Spinal cord (tissue), 10 donors: ENCODE results near the gene ENOX1. TPM values are rescaled to one million over a fixed set of nuclear protein-coding genes. Genes with fewer than 3 reads are reported as not detected.

ENCODE experiments used
- DNase-seq, 6 donors: peaks; one replicate each; pipeline versions ENCODE4 v3.0.0 to v3.0.0-alpha.2; 2013 to 2015; ENCODE audit warnings: low spot score in 6 of 6, low read depth in 4 of 6
- H3K27ac ChIP-seq: one replicate; pipeline ENCODE4 v1.5.1; 2013; ENCODE audit warnings: low read depth, low read length, control low read depth
- H3K27me3 ChIP-seq: one replicate; pipeline ENCODE4 v1.6.1; 2013; ENCODE audit warnings: low read length; ENCODE audit not compliant: control insufficient read depth, insufficient read depth
- H3K36me3 ChIP-seq: one replicate; pipeline ENCODE4 v1.6.1; 2013; ENCODE audit warnings: low read length; ENCODE audit not compliant: control insufficient read depth, insufficient read depth
- H3K4me1 ChIP-seq: one replicate; pipeline ENCODE4 v1.6.1; 2013; ENCODE audit warnings: low read length; ENCODE audit not compliant: control insufficient read depth, insufficient read depth
- H3K4me3 ChIP-seq: one replicate; pipeline ENCODE4 v1.5.1; 2013; ENCODE audit warnings: low read depth, low read length, control low read depth
- H3K9me3 ChIP-seq: one replicate; pipeline ENCODE4 v1.6.1; 2013; ENCODE audit warnings: low read length; ENCODE audit not compliant: control insufficient read depth, insufficient read depth
- WGBS: methylation state at CpG from one replicate; pipeline ENCODE4 v1.1.5; 2013; ENCODE audit warnings: missing lambda C conversion rate; ENCODE audit not compliant: insufficient coverage; 5-methylcytosine and 5-hydroxymethylcytosine counted together
- polyA plus RNA-seq, 2 donors: library from polyadenylated mRNA; unstranded; fragments of 120-200 nt; gene quantifications; one replicate each; pipeline ENCODE4 v1.2.1, GENCODE V29; 2013; ENCODE audit not compliant: insufficient read length in 2 of 2
- small RNA-seq: library from RNA; depleted of rRNA; stranded (forward); fragments of <200 nt; gene quantifications from one replicate; pipeline ENCODE3, GENCODE V24; 2014; ENCODE audit warnings: low replicate concordance
- total RNA-seq, 2 donors: library from RNA; depleted of rRNA in 1 of 2; stranded (reverse); fragments of 120-200 nt in 1 of 2; fragments of >200 nt in 1 of 2; gene quantifications; one replicate each; pipeline versions ENCODE4 v1.2.3 to v1.2.4, GENCODE V29; 2013 to 2014
- donor health status: healthy.

Gene ENOX1
- total and polyA plus RNA-seq, 4 donors = 17.9 to 20.5 (median 19.2) TPM

DNA sequence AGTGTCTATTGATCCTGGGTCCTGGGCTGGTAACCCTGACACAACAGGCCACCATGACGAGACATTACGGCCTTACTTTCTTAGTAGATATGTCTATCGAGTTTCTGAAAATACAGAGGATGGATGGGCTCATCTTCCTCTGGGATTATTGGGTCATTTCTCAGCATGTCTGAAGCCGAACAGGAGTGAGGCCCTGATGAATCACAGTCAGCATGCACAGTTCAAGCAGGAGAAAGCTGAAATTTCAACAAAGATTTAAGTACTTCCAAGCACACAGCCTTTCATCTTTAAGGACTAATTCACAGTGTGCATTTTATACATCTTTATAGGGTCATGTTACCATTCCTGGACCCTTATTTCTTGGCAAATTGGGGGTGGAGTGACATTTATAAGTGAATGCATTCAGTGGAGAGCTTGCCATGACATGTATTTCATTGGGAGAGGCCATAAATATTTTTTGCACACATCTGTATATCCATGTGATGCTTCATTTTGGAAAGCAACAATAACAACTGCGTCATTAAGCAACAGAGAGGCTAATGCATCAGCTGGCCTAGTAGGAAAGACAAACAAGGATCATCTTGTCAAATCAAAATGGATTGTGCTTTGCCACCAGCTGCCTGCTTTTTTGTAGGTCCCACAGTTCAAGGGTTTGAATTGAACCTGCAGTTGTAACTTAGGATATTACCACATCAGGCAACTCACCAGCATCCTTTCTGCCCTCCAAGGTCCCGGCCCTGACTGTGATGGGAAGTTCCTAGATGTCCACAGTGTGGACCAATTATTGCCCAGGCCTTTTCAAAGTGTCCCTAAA is 619.9 kb downstream of the ENOX1 start:
- Histone ChIP-seq H3K27ac (no peak overlapping the region), H3K27me3 (no peaks in the 10 kb centered on the region), H3K4me3 (no peak overlapping the region), H3K4me1 (no peaks in the 10 kb centered on the region), H3K9me3 (peaks cover 2% of the 10 kb centered on the region), H3K36me3 (no peaks in the 10 kb centered on the region)
- WGBS = 90% methylated on average over 5 of the region's 6 CpGs
- no peak for DNase-seq

Small RNAs within 50 kb of the gene (small RNA-seq; reads per million reads assigned to genes)
- gene AL162713.1 = not detected

Other genes starting within 250 kb of the ENOX1 start
- gene CCDC122, start 92.8 kb upstream of the ENOX1 start, total RNA-seq = 1 to 10 TPM; 5.4 to 7.5 TPM
- gene CCDC122, start 92.8 kb upstream of the ENOX1 start, polyA plus RNA-seq = 1 to 10 TPM; 4.7 to 7.3 TPM
- gene LACC1, start 92.9 kb upstream of the ENOX1 start, total RNA-seq = 1 to 10 TPM; 4.2 to 6.2 TPM
- gene LACC1, start 92.9 kb upstream of the ENOX1 start, polyA plus RNA-seq = 1 to 10 TPM; 3.6 to 4.9 TPM